ENCODE measurements around the gene MSANTD1.

The MSANTD1 gene

GRCh38 chr4:3267576-3268394, 18.8 kb downstream of the MSANTD1 start:
- DNase-seq: no peak

- no peak for DNase-seq
These were observed 19.6 kb downstream of the MSANTD1 start for GRCh38 chr4:3268395-3269104.

- no peak for DNase-seq
These were observed 20.4 kb downstream of the MSANTD1 start for GRCh38 chr4:3269105-3269927.

GRCh38 chr4:3269991-3270611, 21.1 kb downstream of the MSANTD1 start:
- DNase-seq: no peak

- DNase-seq: no peak
These were observed 22.2 kb downstream of the MSANTD1 start for GRCh38 chr4:3271131-3271530.

GRCh38 chr4:3276986-3277385, 28.0 kb downstream of the MSANTD1 start:
- DNase-seq: no peak

- DNase-seq: no peak
These were observed 31.5 kb downstream of the MSANTD1 start for GRCh38 chr4:3280466-3280865.

GRCh38 chr4:3283483-3283882, 34.5 kb downstream of the MSANTD1 start:
- no peak for DNase-seq

- DNase-seq: no peak
These were observed 35.0 kb downstream of the MSANTD1 start for GRCh38 chr4:3283916-3284315.

GRCh38 chr4:3284734-3285557, 36.0 kb downstream of the MSANTD1 start:
- DNase-seq: no peak

- peak; percentile 49 for DNase-seq
These were observed 36.8 kb downstream of the MSANTD1 start for GRCh38 chr4:3285558-3286334.

- peak; percentile 72 for DNase-seq
These were observed 37.6 kb downstream of the MSANTD1 start for GRCh38 chr4:3286335-3287175.

- no peak for DNase-seq
These were observed 38.5 kb downstream of the MSANTD1 start for GRCh38 chr4:3287271-3287971.

- no peak for DNase-seq
These were observed 39.1 kb downstream of the MSANTD1 start for GRCh38 chr4:3287972-3288570.

GRCh38 chr4:3288571-3289094, 39.7 kb downstream of the MSANTD1 start:
- DNase-seq: no peak

- no peak for DNase-seq
These were observed 41.5 kb downstream of the MSANTD1 start for GRCh38 chr4:3290476-3290875.

GRCh38 chr4:3290889-3291321, 41.9 kb downstream of the MSANTD1 start:
- no peak for DNase-seq

- DNase-seq: peak; percentile 97
These were observed 42.5 kb downstream of the MSANTD1 start for GRCh38 chr4:3291411-3291968.
